Stimulated activated naive B cell treated with anti-CD40 and anti-IgM and Interleukin-4, amounts not matched to agents 10 μg/mL and 1 μg/mL and 100 μg/mL, for 72 hours (primary cell): Measurements from ENCODE around the gene FOXS1.
"Not testable (repeated sequence)": the region's sequence is repeated elsewhere in the genome, so short reads cannot be mapped to it uniquely, and the experiment has no call there.

Experiments
- ATAC-seq, 2 donors: fragments of 150-1000 bp; cut with Tn5 transposase; replicated peaks; 2 replicates each; pipeline ENCODE4 v1.10.0; 2021; ENCODE audit warnings: moderate library complexity in 1 of 2
- DNase-seq: peaks from one replicate; pipeline ENCODE4 v3.0.0; 2021
- H3K27ac Mint-ChIP-seq: one replicate; pipeline ENCODE4 v1.8.0; 2022; ENCODE audit warnings: mild to moderate bottlenecking, mixed read lengths
- H3K27me3 Mint-ChIP-seq, 2 donors: one replicate each; pipeline ENCODE4 v1.8.0; 2022; ENCODE audit warnings: mixed read lengths in 2 of 2
- H3K36me3 Mint-ChIP-seq, 2 donors: one replicate each; pipeline ENCODE4 v1.8.0; 2022; ENCODE audit warnings: mixed read lengths in 2 of 2, mild to moderate bottlenecking in 1 of 2
- H3K4me1 Mint-ChIP-seq, 2 donors: one replicate each; pipeline ENCODE4 v1.8.0; 2022; ENCODE audit warnings: mixed read lengths in 2 of 2, mild to moderate bottlenecking in 1 of 2
- H3K4me3 Mint-ChIP-seq, 2 donors: one replicate each; pipeline ENCODE4 v1.8.0; 2022; ENCODE audit warnings: mild to moderate bottlenecking in 2 of 2, mixed read lengths in 2 of 2, moderate library complexity in 1 of 2
- H3K9me3 Mint-ChIP-seq, 2 donors: one replicate each; pipeline ENCODE4 v1.8.0; 2022; ENCODE audit warnings: mixed read lengths in 2 of 2, mild to moderate bottlenecking in 1 of 2

FOXS1 gene

GRCh38 chr20:31826074-31826473 lies 19.3 kb downstream of the FOXS1 start:
- Mint-ChIP-seq H3K36me3 (no peaks in the 10 kb centered on the region), H3K4me3 (no peak overlapping the region), H3K4me1 (peaks cover 2 to 5% of the 10 kb centered on the region in 2 donors), H3K27me3 (peaks cover 5 to 12% of the 10 kb centered on the region in 2 donors), H3K27ac (no peak overlapping the region), H3K9me3 (no peaks in the 10 kb centered on the region)
- ATAC-seq (no peak), DNase-seq (no peak)

GRCh38 chr20:31824554-31825313 lies 20.7 kb downstream of the FOXS1 start:
- H3K4me1 Mint-ChIP-seq: peaks cover 2 to 5% of the 10 kb centered on the region in 2 donors
- H3K27me3 Mint-ChIP-seq: peaks cover 6 to 12% of the 10 kb centered on the region in 2 donors
- no peak overlapping the region for H3K27ac Mint-ChIP-seq
- no peaks in the 10 kb centered on the region for H3K9me3 Mint-ChIP-seq
- no peak overlapping the region for H3K4me3 Mint-ChIP-seq
- DNase-seq (no peak), ATAC-seq (no peak)
- H3K36me3 Mint-ChIP-seq: no peaks in the 10 kb centered on the region

GRCh38 chr20:31824125-31824485 lies 21.3 kb downstream of the FOXS1 start:
- no peak for ATAC-seq
- Mint-ChIP-seq H3K36me3 (no peaks in the 10 kb centered on the region), H3K27ac (no peak overlapping the region)

GRCh38 chr20:31823360-31824124 lies 21.9 kb downstream of the FOXS1 start:
- peaks cover 6 to 12% of the 10 kb centered on the region in 2 donors for H3K27me3 Mint-ChIP-seq
- no peak overlapping the region for H3K27ac Mint-ChIP-seq
- no peaks in the 10 kb centered on the region for H3K9me3 Mint-ChIP-seq
- H3K36me3 Mint-ChIP-seq: no peaks in the 10 kb centered on the region
- no peak overlapping the region for H3K4me3 Mint-ChIP-seq
- H3K4me1 Mint-ChIP-seq: peaks cover 2 to 5% of the 10 kb centered on the region in 2 donors
- ATAC-seq: peak in 1 of 2 donors; percentile 6
- DNase-seq: no peak

More at GRCh38 chr20:31824125-31824485, 21.3 kb downstream of the FOXS1 start:
- Mint-ChIP-seq H3K27me3 (peaks cover 6 to 12% of the 10 kb centered on the region in 2 donors), H3K4me3 (no peak overlapping the region), H3K9me3 (no peaks in the 10 kb centered on the region), H3K4me1 (peaks cover 2 to 5% of the 10 kb centered on the region in 2 donors)
- no peak for DNase-seq

GRCh38 chr20:31822421-31823330 lies 22.7 kb downstream of the FOXS1 start:
- H3K27ac Mint-ChIP-seq: no peak overlapping the region
- H3K9me3 Mint-ChIP-seq: no peaks in the 10 kb centered on the region
- peak overlapping the region in 1 of 2 donors; percentile 67 for H3K4me3 Mint-ChIP-seq
- DNase-seq (peak; percentile 55), ATAC-seq (peak; percentile 90 to 94)
- H3K27me3 Mint-ChIP-seq: peaks cover 6 to 12% of the 10 kb centered on the region in 2 donors
- H3K36me3 Mint-ChIP-seq: no peaks in the 10 kb centered on the region
- peaks cover 2 to 5% of the 10 kb centered on the region in 2 donors for H3K4me1 Mint-ChIP-seq

GRCh38 chr20:31821427-31821826 lies 24.0 kb downstream of the FOXS1 start:
- no peak overlapping the region for H3K4me3 Mint-ChIP-seq
- no peaks in the 10 kb centered on the region for H3K9me3 Mint-ChIP-seq
- H3K4me1 Mint-ChIP-seq: peaks cover 2 to 5% of the 10 kb centered on the region in 2 donors
- H3K36me3 Mint-ChIP-seq: no peaks in the 10 kb centered on the region
- no peak for DNase-seq
- ATAC-seq: no peak
- H3K27ac Mint-ChIP-seq: no peak overlapping the region
- peaks cover 6 to 12% of the 10 kb centered on the region in 2 donors for H3K27me3 Mint-ChIP-seq

GRCh38 chr20:31820228-31820627 lies 25.2 kb downstream of the FOXS1 start:
- Mint-ChIP-seq H3K27ac (no peak overlapping the region), H3K27me3 (peaks cover 6 to 12% of the 10 kb centered on the region in 2 donors), H3K4me1 (peaks cover 2 to 5% of the 10 kb centered on the region in 2 donors), H3K9me3 (no peaks in the 10 kb centered on the region), H3K36me3 (no peaks in the 10 kb centered on the region), H3K4me3 (no peak overlapping the region)
- no peak for DNase-seq
- no peak for ATAC-seq

GRCh38 chr20:31819083-31819784 lies 26.2 kb downstream of the FOXS1 start, which contains the start of gene MYLK2:
Gene MYLK2, plus strand, starts transcription at chr20:31819356. Its CDS starts 225 bp downstream, at chr20:31819581.
- H3K27ac Mint-ChIP-seq: no peak within 1 kb of the TSS

GRCh38 chr20:31818376-31818908 lies 27.0 kb downstream of the FOXS1 start:
- Mint-ChIP-seq H3K4me1 (peaks cover 2 to 5% of the 10 kb centered on the region in 2 donors), H3K4me3 (no peak overlapping the region), H3K9me3 (no peaks in the 10 kb centered on the region), H3K27ac (no peak overlapping the region), H3K36me3 (no peaks in the 10 kb centered on the region), H3K27me3 (peaks cover 6 to 8% of the 10 kb centered on the region in 2 donors)
- DNase-seq (no peak), ATAC-seq (no peak)

More at GRCh38 chr20:31819083-31819784, 26.2 kb downstream of the FOXS1 start, which contains the start of gene MYLK2:
- no peak for DNase-seq
- Mint-ChIP-seq H3K36me3 (no peaks in the 10 kb centered on the region), H3K27me3 (peaks cover 6 to 12% of the 10 kb centered on the region in 2 donors), H3K4me3 (no peak within 1 kb of the TSS), H3K4me1 (peaks cover 2 to 5% of the 10 kb centered on the region in 2 donors), H3K9me3 (no peaks in the 10 kb centered on the region)
- no peak for ATAC-seq

- ATAC-seq (no peak), DNase-seq (no peak)
- Mint-ChIP-seq H3K27ac (no peak overlapping the region), H3K36me3 (no peaks in the 10 kb centered on the region), H3K4me3 (no peak overlapping the region), H3K9me3 (no peaks in the 10 kb centered on the region), H3K27me3 (peaks cover 6 to 8% of the 10 kb centered on the region in 2 donors), H3K4me1 (no peaks in the 10 kb centered on the region)
Measured at GRCh38 chr20:31817461-31817860, 27.9 kb downstream of the FOXS1 start.

- ATAC-seq (no peak), DNase-seq (no peak)
- Mint-ChIP-seq H3K36me3 (no peaks in the 10 kb centered on the region), H3K27ac (no peak overlapping the region), H3K4me3 (no peak overlapping the region), H3K9me3 (no peaks in the 10 kb centered on the region), H3K4me1 (no peaks in the 10 kb centered on the region), H3K27me3 (peaks cover under 1 to 2% of the 10 kb centered on the region in 2 donors)
Measured at GRCh38 chr20:31816221-31816620, 29.2 kb downstream of the FOXS1 start.

- Mint-ChIP-seq H3K9me3 (no peaks in the 10 kb centered on the region), H3K36me3 (no peaks in the 10 kb centered on the region), H3K27me3 (no peaks in the 10 kb centered on the region), H3K4me3 (no peak overlapping the region), H3K27ac (no peak overlapping the region), H3K4me1 (peaks cover 0 to under 1% of the 10 kb centered on the region in 2 donors)
- DNase-seq: no peak
- ATAC-seq: no peak
Measured at GRCh38 chr20:31815408-31816188, 29.8 kb downstream of the FOXS1 start.

GRCh38 chr20:31814142-31814541 lies 31.3 kb downstream of the FOXS1 start:
- H3K27ac Mint-ChIP-seq, H3K4me1 Mint-ChIP-seq, DNase-seq, H3K4me3 Mint-ChIP-seq, H3K9me3 Mint-ChIP-seq, H3K27me3 Mint-ChIP-seq, H3K36me3 Mint-ChIP-seq, ATAC-seq: not testable (repeated sequence)
